ENCODE results near the gene CMIP. TPM values are rescaled to one million over a fixed set of nuclear protein-coding genes. Genes with fewer than 3 reads are reported as not detected.
A peak's percentile ranks its signal among the peaks of the same experiment; 100 is the strongest.

The CMIP gene
- total RNA-seq, 4 donors from 2014 or later = 63.9 to 89.9 (median 70.0) TPM

DNA sequence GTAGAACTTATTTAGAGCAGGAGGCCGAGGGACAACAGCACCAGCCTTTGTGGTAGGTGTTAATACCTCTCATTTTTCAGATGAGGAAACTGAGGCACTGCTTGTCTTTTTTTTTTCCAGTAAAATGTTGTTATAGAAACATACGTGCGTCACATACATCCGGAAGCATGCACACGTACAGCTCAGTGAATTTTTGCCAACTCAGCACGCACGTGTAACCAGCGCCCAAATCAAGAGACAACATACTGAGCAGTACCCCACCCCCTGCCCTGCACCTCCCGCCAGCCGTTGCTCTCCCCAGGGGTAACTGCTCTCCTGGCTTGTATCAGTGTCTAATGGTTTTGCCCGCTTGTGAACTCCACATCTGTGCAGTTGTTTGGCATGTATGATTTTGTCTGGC, 92.0 kb downstream of the CMIP start:
- DNase-seq (ENCODE audit: low spot score in 2 of 2) = no peak
- TF ChIP-seq, protein P1, sequence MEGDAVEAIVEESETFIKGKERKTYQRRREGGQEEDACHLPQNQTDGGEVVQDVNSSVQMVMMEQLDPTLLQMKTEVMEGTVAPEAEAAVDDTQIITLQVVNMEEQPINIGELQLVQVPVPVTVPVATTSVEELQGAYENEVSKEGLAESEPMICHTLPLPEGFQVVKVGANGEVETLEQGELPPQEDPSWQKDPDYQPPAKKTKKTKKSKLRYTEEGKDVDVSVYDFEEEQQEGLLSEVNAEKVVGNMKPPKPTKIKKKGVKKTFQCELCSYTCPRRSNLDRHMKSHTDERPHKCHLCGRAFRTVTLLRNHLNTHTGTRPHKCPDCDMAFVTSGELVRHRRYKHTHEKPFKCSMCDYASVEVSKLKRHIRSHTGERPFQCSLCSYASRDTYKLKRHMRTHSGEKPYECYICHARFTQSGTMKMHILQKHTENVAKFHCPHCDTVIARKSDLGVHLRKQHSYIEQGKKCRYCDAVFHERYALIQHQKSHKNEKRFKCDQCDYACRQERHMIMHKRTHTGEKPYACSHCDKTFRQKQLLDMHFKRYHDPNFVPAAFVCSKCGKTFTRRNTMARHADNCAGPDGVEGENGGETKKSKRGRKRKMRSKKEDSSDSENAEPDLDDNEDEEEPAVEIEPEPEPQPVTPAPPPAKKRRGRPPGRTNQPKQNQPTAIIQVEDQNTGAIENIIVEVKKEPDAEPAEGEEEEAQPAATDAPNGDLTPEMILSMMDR (IDR thresholded peaks at IDR 0.05) = no peak
- TF ChIP-seq EP300 (IDR thresholded peaks at IDR 0.05) (no peak), POLR2AphosphoS5 (IDR thresholded peaks at IDR 0.05) (no peak)
- Histone ChIP-seq H3K9me3 (no peaks in the 10 kb centered on the region), H3K4me1 (peaks cover 37% of the 10 kb centered on the region), H3K36me3 (no peaks in the 10 kb centered on the region), H3K27me3 (no peaks in the 10 kb centered on the region), H3K4me3 (no peak overlapping the region), H3K27ac (no peak overlapping the region)
- 63% methylated on average over 11 of the region's 11 CpGs for WGBS

DNA sequence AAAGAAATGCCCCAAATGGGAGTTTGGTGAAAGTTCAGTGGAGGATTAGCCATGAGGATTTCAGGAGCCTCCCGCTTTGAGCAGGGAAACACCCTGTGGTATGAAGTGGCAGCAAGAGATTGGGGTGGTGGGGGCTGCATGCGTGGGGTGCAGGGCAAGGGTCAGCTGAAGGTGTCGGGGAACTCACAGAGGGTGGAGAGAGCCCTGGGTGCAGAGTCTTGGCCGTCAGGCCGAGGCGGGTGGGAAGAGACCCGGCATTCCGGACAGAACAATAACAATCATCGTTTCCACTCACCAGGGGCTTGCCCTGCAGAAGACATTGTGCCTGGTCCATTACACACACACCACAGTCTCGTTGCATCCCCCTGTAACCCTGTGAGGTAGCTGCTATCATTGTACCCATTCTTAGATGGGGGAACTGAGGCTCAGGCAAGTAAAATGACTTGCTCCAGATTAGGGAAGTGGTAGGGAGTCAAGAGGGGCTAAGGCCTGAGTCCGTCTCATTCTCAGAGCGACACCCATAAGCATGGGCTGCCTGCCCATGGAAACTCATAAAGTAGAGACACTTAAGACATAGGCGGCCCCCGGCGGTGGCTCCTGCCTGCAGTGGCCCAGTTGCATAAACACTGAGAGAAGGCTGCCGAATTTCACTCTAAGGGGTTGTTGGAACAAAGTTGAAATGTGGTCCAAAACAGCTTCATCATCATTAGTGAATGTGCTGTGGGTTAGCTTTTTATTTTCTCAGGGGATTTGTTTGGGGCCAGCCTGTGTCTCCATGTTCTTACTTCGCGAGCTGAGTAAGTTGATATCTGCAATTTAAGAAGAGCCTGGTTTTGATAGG, 93.3 kb downstream of the CMIP start:
- H3K27ac ChIP-seq = peak overlapping the region; percentile 20
- H3K9me3 ChIP-seq = no peaks in the 10 kb centered on the region
- WGBS = 83% methylated on average over 18 of the region's 18 CpGs
- H3K4me3 ChIP-seq = no peak overlapping the region
- no peaks in the 10 kb centered on the region for H3K36me3 ChIP-seq
- no peak for TF ChIP-seq POLR2AphosphoS5 (IDR thresholded peaks at IDR 0.05)
- peaks cover 27% of the 10 kb centered on the region for H3K4me1 ChIP-seq
- no peaks in the 10 kb centered on the region for H3K27me3 ChIP-seq
- no peak for DNase-seq (ENCODE audit: low spot score in 2 of 2)

DNA sequence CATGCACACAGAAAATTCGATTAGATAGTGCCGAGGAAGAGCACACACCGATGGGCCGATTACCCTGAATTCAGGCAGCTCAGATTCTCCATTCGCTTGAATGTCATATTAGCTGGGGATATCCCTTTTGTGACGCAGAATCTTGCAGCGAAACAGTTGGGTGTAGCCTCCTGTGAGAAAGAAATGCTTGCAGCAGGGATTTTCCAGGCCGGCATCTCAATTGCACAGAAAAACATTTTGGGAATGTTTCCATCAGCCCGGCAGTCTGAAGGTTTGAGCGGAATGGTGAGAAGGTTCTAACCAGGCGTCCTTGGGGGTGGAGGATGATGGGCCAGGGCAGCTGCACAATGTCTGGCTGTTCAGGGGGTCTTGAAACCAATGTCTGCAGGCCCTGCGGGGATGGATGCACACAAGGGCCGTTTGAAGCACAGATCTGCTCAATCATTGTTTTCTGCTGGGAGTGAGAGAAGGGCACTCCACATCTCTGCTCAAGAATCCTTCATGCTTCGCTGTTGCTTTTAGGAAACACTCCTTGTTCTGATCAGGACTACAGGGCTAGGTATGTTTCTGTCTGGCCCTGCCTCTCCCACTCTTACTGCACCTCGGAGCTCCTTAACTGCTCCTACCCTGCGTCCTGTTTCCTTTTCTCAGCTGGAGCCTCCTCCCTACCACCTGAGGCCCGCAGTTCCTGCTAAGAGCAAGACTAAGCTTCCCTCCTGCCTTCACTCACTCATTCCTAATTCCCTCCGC, 94.6 kb downstream of the CMIP start:
- DNase-seq (ENCODE audit: low spot score in 2 of 2) = no peak
- H3K36me3 ChIP-seq = no peaks in the 10 kb centered on the region
- 43% methylated on average over 18 of the region's 18 CpGs for WGBS
- peaks cover 37% of the 10 kb centered on the region for H3K4me1 ChIP-seq
- no peak overlapping the region for H3K4me3 ChIP-seq
- H3K9me3 ChIP-seq = no peaks in the 10 kb centered on the region
- TF ChIP-seq POLR2AphosphoS5 (IDR thresholded peaks at IDR 0.05) = no peak
- TF ChIP-seq EP300 (IDR thresholded peaks at IDR 0.05) = no peak
- TF ChIP-seq POLR2A (IDR thresholded peaks at IDR 0.05) = no peak
- TF ChIP-seq, protein P1 (IDR thresholded peaks at IDR 0.05) = no peak
- no peaks in the 10 kb centered on the region for H3K27me3 ChIP-seq
- H3K27ac ChIP-seq = peak overlapping the region; percentile 20

DNA sequence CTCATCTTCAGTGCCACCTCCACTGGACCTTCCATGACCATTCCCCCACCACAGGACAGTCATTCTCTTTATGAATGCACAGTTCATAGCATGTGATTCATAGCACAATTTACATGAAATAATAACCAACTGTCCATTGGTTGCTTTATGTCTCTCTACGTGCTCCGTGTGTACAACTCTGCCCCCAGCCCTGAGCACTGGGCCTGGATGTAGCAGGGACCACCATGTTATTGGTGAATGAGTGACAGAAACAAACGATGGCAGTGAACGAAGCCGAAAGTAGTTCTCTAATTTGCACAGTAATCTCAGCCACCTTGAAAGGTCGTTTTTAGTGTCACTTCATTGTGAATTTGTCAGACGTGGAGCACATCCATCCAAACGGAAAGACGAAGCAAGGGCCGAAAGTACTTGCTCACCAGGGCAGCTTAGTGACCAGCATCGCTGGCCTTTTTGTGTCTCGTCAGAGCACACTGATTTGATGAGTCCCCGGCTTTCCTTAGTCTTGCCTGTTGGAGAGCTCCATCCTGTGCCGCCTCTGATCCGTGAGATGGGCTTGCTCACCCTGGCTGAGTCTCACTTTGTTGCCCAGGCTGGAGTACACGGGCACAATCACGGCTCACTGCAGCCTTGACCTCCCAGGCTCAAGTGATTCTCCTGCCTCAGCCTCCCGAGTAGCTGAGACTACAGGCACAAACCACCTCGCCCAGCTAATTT, 95.3 kb downstream of the CMIP start:
- H3K9me3 ChIP-seq = no peaks in the 10 kb centered on the region
- TF ChIP-seq, protein P1 (IDR thresholded peaks at IDR 0.05) = no peak
- no peak for TF ChIP-seq POLR2AphosphoS5 (IDR thresholded peaks at IDR 0.05)
- TF ChIP-seq EP300 (IDR thresholded peaks at IDR 0.05) = no peak
- no peak for TF ChIP-seq POLR2A (IDR thresholded peaks at IDR 0.05)
- H3K4me1 ChIP-seq = peaks cover 44% of the 10 kb centered on the region
- no peak overlapping the region for H3K27ac ChIP-seq
- DNase-seq (ENCODE audit: low spot score in 2 of 2) = no peak
- WGBS = 97% methylated on average over 19 of the region's 19 CpGs
- H3K27me3 ChIP-seq = no peaks in the 10 kb centered on the region
- no peak overlapping the region for H3K4me3 ChIP-seq
- H3K36me3 ChIP-seq = no peaks in the 10 kb centered on the region

DNA sequence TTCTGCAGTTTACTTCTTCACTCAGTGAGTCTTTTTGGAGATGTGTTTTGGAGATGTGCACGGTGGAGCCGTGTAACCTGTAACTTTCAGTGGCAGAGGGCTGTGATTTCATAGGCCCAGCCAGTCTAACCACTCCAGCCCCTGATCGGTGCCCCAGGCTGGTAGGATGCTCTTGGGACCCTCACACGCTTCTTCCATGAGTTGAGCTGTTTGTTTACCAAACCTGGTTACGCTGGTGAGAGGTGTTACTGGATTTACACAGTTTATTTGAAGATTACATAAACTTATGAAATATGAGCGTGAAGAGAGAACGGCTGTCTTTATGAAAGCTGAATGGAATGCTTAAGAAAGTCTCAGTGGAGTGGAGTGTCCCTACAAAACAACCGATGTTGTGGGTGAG, 96.7 kb downstream of the CMIP start:
- Histone ChIP-seq H3K9me3 (no peaks in the 10 kb centered on the region), H3K27ac (no peak overlapping the region), H3K4me3 (no peak overlapping the region), H3K4me1 (peaks cover 52% of the 10 kb centered on the region), H3K36me3 (no peaks in the 10 kb centered on the region), H3K27me3 (no peaks in the 10 kb centered on the region)
- DNase-seq (ENCODE audit: low spot score in 2 of 2) = no peak
- 84% methylated on average over 8 of the region's 8 CpGs for WGBS
- no peak for TF ChIP-seq POLR2A (IDR thresholded peaks at IDR 0.05)
- TF ChIP-seq POLR2AphosphoS5 (IDR thresholded peaks at IDR 0.05) = no peak
- no peak for TF ChIP-seq EP300 (IDR thresholded peaks at IDR 0.05)
- TF ChIP-seq, protein P1 (IDR thresholded peaks at IDR 0.05) = no peak
